CD4-positive, alpha-beta T cell treated with Interleukin-15 for 1 hour (primary cell): ENCODE measurements around the gene SUV39H1.
"Not testable (repeated sequence)": the region's sequence is repeated elsewhere in the genome, so short reads cannot be mapped to it uniquely, and the experiment has no call there.

Source experiments
- DNase-seq: peaks from one replicate; pipeline ENCODE4 v3.0.0-alpha.2; 2020

The SUV39H1 gene

DNA sequence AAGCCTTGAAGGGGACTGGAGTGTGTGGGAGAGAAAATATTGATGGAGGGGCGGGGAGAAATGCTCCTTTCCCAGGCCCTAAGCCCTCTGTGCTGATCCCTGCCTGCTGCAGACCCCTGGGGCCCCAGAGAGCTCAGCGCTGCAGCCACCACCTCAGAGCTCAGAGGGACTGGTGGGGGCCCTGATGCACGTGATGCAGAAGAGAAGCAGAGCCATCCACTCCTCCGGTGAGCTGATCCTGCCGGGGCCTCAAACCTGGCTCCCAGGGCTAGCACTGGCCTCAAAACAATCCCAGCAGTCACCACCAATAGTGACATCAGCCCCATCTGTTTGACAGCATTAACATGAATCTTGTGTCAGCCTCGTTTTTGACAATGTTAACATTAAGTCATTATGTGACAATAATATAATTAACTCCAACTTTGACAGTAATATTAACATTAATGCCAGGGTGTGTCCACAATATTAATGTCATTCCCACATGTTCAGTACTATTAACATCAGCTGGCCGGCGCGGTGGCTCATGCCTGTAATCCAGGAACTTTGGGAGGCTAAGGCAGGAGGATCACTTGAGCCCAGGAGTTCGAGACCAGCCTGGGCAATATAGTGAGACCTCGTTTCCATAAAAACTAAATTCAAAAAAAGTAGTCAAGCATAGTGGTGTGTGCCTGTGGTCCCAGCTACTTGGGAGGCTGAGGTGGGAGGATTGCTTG, 7.2 kb upstream of the SUV39H1 start:
- DNase-seq: no peak

DNA sequence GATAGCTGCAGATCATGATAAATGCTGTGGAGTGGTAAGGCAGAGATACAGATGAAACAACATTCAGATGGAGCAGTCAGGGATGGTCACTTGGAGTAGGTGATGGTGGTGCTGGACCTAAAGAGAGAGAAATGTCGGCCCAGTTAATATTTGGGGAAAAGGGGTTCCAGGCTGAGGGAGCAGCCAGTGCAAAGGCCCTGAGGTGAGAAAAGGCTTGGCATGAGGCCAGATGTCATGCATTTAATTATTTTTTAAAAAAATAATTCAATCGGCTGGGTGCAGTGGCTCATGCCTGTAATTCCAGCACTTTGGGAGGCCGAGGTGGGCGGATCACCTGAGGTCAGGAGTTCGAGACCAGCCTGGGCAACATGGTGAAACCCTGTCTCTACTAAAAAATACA, 4.8 kb upstream of the SUV39H1 start:
- not testable (repeated sequence) for DNase-seq

DNA sequence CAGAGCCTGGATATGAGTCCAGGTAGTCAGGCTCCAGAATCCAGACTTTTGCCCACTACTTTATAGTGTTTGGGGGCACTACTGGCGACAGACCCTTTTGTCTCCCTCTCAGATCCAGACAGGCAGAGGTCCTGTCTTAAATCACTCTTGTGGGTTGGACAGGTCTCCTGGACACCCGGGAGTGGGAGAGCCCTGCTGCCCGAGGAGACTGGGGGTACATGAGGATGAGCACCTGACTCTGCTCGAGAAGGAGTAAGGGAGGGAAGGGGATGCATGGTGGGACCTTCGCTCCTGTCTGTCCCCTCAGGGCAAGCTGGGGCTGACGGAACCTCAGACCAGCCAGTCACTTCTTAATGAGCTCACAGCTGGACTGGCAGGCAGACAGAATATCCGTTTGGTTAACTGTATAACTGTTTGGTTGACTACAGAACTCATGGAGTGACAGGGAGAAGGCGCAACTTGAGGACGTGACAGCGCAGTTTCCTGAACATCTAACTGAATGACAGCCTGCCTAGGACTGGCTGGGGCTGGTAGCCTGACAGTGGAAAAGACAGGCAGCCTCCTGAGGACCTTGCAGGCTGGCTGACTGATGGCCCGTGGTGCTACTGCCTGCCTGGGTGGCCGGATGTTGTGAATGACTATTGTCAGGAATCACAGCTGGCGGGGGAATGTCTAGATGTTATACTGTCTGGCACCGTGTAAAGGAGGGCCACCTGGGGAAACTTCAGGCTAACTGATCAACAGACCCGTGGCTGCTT, 1.6 kb upstream of the SUV39H1 start:
- DNase-seq: no peak

GRCh38 chrX:48695534-48695896, 1.0 kb upstream of the SUV39H1 start:
- no peak for DNase-seq

DNA sequence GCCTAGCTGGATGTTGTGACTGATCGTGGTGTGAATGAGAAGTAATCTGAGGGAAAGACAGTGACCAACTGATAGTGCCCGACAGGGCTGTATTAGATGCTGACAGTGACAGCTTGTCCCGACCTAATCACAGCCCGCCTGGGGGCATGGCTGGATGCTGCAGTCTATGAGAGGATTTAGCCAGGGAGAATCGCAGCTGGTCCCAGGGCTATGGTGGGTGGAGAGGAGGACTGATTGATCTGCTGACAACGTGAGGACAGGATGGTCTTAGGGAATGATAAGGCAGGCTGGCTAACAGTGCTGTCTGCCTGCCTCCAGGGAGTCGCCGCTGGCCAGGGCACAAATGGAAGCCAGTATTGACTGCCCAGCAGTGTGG, 621 bp upstream of the SUV39H1 start:
- DNase-seq: no peak

DNA sequence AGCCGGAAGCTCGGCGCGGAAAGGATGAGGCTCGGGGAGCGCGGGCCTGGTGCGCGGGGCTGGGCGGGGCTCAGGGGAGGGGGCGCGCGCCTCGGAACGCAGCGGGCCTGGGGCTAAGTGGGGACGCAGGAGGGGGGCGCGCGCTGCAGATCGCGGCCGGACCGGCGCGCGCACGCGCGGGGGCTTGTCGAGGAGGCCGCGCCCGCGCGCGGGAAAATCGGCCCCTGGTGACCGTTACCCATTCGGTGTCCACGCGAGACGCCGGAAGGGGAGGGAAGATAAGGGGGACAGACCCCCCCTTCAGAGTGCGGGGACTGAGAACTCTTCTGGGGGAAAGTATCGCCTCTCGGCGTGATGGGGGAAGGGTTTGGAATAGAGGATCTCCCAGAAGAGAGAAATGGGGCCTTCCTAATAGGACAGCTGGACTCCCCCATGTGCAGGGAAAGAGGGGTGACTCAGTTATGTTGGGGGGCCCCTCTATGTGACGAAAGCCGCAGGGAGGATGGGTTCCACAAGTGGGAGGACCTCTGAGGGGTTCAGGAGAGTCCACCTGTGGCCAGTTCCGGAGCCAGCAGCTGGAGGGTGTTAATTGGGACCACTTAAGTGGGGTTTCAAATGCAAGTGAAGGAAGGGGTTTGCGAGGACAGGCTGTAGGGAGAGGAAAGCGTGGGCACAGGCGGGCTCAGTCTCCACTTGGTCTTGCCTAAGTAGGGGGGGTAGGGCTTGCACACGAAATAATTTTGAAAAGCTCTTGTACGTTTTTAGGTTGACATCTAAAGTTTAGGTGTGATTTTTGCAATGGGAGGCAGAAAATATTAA, 584 bp downstream of the SUV39H1 start:
- no peak for DNase-seq

- no peak for DNase-seq
Observed at GRCh38 chrX:48698306-48698705, 1.8 kb downstream of the SUV39H1 start.

GRCh38 chrX:48700246-48700645, 3.7 kb downstream of the SUV39H1 start:
- no peak for DNase-seq

GRCh38 chrX:48700951-48701653, 4.6 kb downstream of the SUV39H1 start:
- DNase-seq: no peak

DNA sequence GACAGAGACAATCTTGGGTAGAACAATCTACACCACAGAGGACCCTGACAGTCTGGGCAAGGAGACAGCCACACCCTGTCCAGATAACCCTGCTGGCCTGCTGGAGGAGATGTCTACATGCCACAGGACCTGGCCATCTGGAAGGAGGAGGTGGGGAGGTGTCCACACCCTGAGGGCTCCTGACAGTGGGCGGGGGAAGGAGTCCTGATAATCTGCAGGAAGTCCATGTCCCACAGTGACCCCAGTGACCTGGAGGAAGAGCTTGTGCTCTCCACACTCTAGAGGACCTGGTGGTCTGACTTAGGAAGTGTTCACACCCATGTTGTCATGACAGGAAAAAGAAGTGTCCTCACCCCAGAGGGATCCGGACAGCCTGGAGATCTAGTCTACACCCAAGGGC, 5.5 kb downstream of the SUV39H1 start:
- no peak for DNase-seq

DNA sequence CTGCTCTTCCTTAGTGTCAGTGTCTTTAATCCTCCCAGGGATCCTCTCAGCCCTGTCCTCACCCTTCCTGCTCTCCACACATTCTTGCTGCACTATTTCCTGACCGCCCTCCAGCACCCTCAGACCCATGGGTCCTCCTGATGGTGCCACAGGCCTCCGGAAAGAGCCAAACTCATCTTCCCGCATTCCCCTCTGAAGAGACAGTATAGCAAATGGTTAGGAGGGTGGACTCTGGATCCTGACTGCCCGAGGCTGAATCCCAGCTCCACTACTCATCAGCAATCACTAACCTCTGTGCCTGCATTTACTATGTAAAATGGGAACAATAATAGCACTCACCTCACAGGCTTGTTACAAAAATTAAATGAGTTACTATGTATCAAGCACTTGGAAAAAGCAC, 6.2 kb downstream of the SUV39H1 start:
- DNase-seq: no peak

DNA sequence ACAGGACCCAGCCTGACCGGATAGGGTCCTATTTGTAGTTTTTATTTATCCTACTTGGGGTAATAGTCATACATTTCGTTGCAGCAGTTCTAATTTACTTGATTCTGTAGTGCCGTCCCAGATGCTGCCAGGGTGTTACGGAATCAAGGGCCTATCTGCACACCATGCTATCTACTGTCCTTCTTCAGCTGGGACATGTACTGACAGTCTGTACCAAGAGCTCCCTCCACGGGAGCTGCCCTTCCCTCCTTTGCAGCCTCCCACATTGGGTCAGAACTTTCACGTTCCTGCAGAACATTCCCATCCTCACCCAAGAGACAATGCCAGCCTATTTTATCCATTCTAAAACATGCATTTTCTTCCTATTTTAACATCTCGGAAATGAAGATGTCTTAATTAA, 6.7 kb downstream of the SUV39H1 start:
- no peak for DNase-seq

DNA sequence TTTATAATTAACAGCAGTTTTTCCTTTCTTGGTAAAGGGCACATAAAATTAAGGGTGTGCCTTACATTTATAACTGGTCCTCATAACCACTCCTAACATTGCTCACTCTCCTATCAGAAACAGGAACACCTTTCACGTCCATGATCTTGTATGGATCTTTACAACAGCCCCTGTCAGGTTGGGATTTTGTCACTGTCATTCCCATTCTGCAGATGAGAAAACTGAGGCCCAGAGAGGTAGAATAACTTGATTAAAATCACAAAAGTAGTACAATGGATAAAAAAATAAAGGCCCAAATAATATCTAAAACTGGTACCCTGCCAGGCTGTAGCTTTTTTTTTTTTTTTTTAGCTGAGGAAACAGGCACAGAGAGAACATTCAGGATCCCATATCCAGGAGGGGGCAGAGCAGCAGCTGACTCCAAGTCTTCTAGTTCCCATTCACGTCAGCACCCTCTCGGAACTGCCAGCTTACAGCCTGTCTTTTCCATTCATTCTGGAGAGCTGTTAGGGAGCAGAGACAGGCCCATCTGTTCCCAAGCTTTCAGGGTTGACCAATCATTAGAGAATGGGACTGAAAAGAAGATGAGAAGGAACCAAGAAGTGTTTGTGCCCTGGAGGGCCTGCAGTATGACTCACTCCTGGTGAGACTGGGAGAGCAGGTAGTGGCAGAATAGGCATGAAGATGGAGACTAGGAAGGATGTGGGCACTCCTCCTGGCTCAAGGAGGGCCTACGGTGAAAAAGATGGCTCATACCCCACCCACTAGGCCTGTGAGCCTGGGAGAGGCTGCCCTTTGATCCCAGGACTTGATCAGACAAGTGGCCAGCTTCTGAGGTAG, 7.3 kb downstream of the SUV39H1 start:
- no peak for DNase-seq

DNA sequence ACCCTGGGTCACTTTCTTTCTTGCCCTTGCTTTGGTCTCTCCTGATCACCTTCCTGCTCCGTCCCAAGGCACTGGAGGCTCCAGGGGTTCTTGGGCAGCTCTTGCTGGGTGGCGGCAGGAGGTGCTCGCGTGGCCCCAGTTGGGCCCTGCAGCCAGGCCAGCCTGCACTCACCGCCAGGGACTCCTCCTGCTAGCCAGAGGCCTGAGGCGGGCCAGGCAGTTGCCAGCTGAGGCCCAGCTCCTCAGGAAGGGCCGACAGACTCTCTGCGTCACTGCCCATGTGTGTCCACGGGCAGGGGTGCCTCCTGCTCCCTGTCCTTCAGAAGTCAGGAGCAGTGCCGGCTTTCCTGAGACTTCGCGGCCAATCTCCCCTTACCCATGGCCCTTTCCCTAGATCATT, 9.3 kb downstream of the SUV39H1 start:
- DNase-seq: no peak

DNA sequence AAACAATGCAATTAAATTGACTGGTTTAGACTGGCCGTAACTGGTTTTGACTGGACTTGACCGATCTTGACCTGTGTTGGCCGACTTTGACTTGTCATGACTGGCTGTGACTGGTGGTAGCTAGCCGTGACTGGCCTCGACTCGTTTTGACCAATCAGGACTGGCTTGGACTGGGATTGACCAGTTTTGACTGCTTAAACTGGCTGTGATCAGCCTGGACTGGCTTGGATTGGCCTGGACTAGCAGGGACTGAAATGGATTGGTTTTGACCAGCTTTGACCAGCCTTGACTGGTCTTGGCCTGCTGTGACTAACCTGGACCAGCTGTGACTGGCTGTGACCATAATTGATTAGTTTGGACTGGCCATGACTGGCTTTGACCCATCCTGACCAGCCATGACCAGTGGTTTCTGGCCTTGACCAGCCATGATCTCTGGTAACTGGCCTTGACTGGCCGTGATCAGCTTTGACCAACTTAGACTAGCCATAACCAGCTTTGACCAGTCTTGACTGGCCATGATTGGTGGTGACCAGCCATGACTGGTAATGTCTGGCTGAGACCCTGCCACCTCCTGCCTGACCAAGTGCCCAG, 13.1 kb downstream of the SUV39H1 start:
- DNase-seq: no peak

- no peak for DNase-seq
Observed at GRCh38 chrX:48711162-48711928, 14.8 kb downstream of the SUV39H1 start.

DNA sequence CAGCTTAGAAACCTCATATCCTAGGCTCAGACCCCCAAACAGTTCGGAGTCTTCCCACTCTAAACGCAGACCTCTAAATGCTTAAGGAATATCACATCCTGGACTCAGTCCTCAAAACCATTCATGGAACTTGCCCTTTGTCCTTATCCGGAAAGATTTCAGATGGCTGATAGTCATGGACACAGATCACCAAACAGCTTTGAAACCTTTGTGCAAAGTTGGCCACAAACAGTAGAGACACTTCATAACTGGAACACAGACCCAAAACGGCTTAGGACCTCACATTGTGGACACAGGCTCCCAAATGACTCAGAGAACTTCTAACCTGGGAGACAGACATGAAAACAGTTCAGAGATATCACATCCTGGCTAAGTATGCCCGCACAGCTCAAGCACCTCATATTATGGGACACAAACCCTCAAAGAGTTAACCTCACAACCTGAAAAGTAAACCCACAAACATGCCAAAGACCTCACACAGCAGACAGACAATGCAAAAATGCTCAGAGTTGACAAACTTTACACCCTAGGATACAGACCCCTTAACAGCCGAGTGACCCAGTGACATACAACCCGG, 15.5 kb downstream of the SUV39H1 start:
- DNase-seq: no peak

- DNase-seq: no peak
Observed at GRCh38 chrX:48713847-48714246, 17.3 kb downstream of the SUV39H1 start.

DNA sequence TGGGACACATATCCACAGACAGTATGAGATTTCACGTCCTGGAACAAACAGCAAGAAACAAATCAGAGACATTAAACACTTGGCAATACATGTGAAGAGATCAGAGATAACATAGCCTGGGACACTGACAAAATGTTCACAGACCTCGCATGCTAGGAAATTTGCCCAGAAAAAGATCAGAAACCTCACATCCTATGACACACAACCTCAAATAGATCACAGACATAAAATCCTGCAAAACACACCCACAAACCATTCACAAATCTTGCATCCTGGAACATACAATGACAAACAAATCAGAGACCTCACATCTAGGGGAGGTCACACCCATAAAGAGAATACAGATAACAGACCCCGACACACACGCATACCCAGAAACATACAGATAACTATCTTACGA, 18.0 kb downstream of the SUV39H1 start:
- no peak for DNase-seq

DNA sequence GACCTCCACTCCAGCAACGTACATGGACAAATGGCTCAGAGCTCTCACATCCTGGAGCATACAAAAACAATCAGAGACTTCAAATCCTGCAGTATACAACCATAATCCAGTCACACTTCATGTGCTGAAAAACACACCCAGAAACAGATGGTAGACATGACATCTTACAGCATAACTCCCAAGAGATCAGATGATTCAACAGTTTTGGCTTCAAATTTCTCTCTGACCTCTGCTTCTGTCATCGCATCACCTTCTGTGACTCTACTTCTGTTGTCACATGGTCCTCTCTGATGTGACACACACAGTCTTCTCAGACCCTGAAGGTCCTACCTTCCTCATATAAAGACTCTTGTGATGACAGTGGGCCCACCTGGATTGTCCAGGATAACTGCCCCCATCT, 18.5 kb downstream of the SUV39H1 start:
- no peak for DNase-seq
